Left ventricle myocardium superior (tissue), 1 donor: ENCODE measurements around the gene ENPP1. TPM values are rescaled to one million over a fixed set of nuclear protein-coding genes. Genes with fewer than 3 reads are reported as not detected.
A peak's percentile ranks its signal among the peaks of the same experiment; 100 is the strongest.

Experiments
- ATAC-seq: fragments of 200-7000 bp; cut with Tn5 transposase; one replicate; pipeline ENCODE4 v1.9.1; 2020; ENCODE audit warnings: mild to moderate bottlenecking, moderate library complexity
- DNase-seq: peaks from one replicate; pipeline ENCODE4 v3.0.0-alpha.2; 2020
- intact Hi-C: fragments of 100-400 bp; cut with micrococcal nuclease; formaldehyde crosslinking; loops from one replicate; pipeline ENCODE4 v1.11.0; 2022
- long read RNA-seq: library from polyadenylated mRNA; unstranded; transcript quantifications from one replicate; pipeline ENCODE4 v2.0.0, GENCODE V29; 2021
- total RNA-seq: library from RNA; stranded (reverse); fragmentation: NEBNext Ultra II Directional; extraction: Animal tissue kit (Norgen Biotek cat#: 25700); gene quantifications from one replicate; pipeline ENCODE4 v1.2.1, GENCODE V29; 2021
- donor health status: DM: no; HTN: yes; CAD: no; lungs with severe emphysema.

The ENPP1 gene
- total RNA-seq: 1.4 TPM
- long read RNA-seq, full-length matches to known transcripts: 2 of 3 reads
- long read RNA-seq, partial matches to known transcripts: 0 of 3 reads
- long read RNA-seq, other reads (novel, unspliced or antisense): 1 of 3 reads

DNA sequence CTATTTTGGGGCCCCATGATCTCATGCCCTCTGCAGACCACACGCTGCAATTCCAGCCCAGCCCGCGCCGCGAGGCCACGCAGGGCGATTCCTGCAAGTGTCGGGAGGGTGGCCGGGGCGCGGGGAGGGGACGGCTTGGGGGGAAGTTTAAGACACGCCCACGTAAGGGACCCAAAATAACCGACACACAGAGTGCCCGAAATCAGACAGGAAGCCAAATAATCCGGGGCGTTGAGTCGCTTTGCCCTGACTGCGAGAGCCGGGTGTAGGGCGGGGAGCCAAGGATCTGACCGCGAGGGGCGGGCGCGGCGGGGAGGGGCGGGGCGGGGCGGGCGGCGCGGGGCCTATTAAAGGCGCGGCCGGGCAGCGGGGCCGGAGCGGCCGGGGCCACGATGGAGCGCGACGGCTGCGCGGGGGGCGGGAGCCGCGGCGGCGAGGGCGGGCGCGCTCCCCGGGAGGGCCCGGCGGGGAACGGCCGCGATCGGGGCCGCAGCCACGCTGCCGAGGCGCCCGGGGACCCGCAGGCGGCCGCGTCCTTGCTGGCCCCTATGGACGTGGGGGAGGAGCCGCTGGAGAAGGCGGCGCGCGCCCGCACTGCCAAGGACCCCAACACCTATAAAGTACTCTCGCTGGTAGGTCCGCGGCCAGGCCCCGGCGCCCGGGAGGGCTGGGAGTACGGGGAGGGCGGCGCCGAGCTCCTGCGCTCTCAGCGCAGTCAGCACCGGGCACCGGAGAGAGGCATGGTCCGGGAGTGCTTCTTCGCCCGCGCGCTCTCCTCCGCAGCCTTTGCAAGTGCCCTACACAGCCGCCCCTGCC lies at the start of gene ENPP1:
Gene ENPP1, plus strand, starts transcription at position 377 of the 816 bp plus-strand sequence. Its CDS starts 16 bp downstream, at position 393.
- intact Hi-C loops: no loop called here
- ATAC-seq: peak; percentile 98

DNA sequence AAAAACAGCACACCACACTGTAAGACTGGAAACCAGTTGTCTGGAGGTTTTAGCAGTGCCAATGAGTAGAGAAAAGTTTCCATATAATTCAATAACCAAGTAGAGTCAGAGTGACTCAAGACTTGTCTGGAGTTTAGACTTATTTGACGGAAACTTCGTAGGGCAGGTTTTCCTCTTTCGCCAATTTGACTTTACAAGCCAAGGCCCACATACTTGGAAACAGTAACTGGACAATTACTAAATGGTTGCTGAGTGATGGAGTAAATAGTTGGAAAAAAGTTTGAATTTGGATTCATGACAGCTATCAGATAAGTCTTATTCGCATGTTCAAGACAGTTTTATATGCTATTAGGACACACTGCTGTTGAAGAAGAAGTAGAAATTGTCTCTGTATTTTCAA lies 48.9 kb upstream of the ENPP1 start:
- intact Hi-C loops: no loop called here
- DNase-seq (no peak), ATAC-seq (peak; percentile 23)

More for the DNA sequence above, at the start of gene ENPP1:
- DNase-seq: peak; percentile 88

DNA sequence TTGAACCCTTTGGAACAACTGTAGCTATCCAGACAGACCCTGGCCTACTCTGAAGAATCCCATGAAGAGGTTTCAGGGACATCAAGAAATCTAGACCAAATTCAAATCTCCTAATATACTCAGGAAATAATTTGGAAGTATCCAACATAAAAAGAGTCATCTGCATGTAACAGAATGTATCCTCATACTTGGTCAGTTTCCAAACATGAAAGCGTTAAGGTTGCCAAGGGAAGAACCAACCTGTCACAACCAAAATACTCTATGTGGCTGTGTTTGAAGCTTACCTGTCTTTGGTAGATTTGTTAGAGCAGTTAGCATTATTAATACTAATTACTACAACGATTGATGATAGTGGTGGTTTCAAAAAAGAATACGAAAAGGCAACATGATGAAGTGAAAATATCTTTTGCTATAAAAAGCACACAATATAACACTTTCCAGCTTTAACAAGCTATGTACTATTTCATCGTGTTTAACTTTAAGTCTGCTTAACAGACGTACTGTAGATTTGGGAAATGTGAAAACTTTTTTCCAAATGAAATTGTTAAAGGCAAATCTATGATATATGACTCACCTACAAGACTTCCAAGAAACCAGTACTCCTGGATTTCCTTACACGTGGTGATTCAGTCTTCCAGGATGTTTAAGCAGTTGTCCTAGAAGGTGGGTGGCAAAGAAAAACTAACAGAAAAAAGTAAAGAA lies 46.6 kb upstream of the ENPP1 start:
- DNase-seq: no peak
- intact Hi-C loops: no loop called here
- no peak for ATAC-seq

DNA sequence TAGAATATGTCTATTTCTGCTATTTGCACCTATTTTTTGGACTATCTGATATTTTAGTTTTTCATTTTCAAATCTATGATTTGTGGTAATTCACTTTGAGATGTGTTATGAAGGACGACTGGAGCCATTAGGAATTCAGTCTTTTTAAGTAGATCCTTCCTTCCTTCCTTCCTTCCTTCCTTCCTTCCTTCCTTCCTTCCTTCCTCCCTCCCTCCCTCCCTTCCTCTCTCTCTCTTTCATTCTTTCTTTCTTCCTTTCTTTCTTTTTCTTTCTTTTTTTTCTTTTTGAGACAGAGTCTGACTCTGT lies 46.1 kb upstream of the ENPP1 start:
- DNase-seq (no peak), ATAC-seq (no peak)
- intact Hi-C loops: no loop called here

DNA sequence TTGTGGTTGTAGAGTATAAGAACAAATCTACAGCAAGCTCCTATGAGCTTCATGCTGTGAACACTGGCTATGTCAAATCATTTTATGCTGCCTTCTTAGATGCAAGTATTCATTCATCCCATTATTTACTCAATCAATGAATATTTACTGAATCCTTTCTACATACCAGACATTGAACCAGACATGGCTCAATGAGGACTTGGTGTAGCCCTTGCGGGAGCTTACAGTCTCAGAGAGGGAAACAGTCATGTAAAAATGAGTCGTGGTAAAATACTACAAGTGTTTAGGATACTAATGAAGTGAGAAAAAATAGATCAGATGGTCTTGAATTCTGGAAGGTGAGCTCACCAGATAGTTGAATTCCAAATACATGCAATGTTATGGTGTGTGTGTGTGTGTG lies 44.8 kb upstream of the ENPP1 start:
- intact Hi-C loops: no loop called here
- ATAC-seq: no peak
- DNase-seq: no peak

DNA sequence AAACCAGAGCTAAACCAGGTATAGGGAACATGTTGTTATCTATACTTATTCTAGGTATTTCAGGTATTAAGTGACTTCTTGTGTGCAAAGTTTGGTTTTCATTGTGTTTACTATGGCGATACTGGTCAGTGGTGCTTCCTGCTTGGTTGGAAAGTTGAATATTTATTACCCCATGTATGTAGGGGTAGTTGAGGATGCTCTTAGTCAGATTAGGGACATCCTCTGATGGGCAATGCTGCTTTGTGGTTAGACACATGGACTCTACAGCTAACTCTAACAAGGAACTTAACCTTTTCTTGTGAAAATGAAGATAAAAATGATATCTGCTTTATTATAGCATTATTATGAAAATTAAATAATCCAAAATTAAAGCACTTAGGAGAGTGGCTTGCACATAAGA lies 44.1 kb upstream of the ENPP1 start:
- no peak for DNase-seq
- no peak for ATAC-seq
- intact Hi-C loops: no loop called here

DNA sequence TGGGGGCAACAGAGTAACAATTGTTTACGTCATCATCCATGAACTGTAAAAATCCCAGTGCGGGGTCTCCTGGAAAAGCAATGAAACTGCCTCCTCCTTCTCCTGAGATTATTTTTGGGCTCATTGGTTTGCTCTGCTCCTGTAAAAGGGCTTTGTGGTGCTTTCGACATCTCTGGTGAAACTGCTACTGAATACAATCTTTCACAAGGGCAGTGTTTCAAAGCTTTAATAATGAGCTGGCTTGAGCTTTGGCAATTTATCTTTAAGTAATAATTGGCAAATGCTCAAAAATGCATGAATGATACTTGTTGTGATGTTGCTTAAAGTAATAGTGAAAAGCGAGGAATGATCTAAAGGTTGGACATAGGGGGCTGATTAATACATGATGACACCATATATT lies 43.5 kb upstream of the ENPP1 start:
- ATAC-seq: no peak
- DNase-seq: no peak
- intact Hi-C loops: no loop called here

DNA sequence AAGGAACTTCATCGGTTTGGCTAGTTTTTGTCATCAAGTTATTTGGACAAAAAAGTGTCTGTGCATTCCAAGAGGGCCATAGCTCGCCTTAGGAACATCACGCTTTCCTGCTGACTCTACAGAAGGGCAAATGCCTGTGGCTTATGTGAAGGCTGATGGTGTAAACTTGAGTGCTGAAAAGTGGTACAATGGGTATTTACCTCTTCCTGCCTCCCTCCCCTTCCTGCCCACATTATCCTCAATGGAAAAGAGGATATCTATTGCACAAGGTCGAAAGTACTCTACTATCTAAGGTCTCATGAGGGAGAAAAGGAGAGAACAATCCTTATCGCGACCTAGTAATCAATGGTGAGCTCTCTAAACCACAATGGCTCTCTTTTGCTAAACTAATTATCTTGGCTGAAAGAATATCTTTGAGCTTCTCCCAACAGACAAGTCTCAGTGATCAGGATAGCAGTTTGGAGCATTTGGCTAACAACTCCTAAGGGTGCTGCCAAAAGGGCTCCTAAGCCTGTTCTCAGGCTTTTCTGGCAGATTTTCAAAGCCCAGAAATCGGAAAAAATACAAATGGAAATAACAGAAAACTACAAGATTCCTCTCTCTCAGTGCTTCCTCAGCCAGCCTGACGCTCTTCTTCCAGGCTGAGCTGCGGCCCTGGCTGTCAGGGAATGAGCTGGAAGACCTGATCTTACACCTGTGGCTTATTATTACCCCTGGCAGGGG lies 42.6 kb upstream of the ENPP1 start:
- ATAC-seq (peak; percentile 80), DNase-seq (peak; percentile 29)
- intact Hi-C loops: no loop called here

GRCh38 chr6:131765804-131766135 lies 42.0 kb upstream of the ENPP1 start:
- intact Hi-C loops: no loop called here
- no peak for DNase-seq
- ATAC-seq: no peak

GRCh38 chr6:131766631-131767030 lies 41.2 kb upstream of the ENPP1 start:
- intact Hi-C loops: no loop called here
- no peak for ATAC-seq
- no peak for DNase-seq

GRCh38 chr6:131768964-131769363 lies 38.9 kb upstream of the ENPP1 start:
- DNase-seq (no peak), ATAC-seq (no peak)
- intact Hi-C loops: no loop called here

GRCh38 chr6:131769385-131770141 lies 38.3 kb upstream of the ENPP1 start:
- ATAC-seq (no peak), DNase-seq (no peak)
- intact Hi-C loops: no loop called here

GRCh38 chr6:131770776-131771175 lies 37.0 kb upstream of the ENPP1 start:
- DNase-seq: no peak
- intact Hi-C loops: no loop called here
- ATAC-seq: no peak

- no peak for DNase-seq
- ATAC-seq: peak; percentile 85
- intact Hi-C loops: no loop called here
Observed at GRCh38 chr6:131773284-131773950, 34.4 kb upstream of the ENPP1 start.

DNA sequence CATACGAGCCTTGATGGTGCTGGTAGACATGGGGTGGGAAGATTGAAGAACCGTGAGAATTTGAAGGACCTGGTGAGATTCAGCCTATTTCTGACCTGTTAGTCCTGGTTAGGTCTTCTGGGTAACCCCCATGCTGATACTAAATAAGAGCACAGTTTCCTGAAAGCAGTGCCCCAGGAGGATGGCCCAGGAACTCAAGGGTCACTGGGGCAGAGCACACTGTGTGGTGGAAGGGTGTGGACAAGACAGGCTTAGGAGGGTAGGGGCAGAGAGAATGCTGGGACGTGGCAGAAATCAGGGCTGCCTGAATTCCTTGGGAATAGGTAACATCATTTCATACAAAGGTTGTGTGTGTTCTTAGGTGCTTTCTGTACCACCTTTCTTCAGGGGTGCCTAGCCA lies 31.9 kb upstream of the ENPP1 start:
- intact Hi-C loops: no loop called here
- ATAC-seq (no peak), DNase-seq (no peak)

GRCh38 chr6:131776985-131777384 lies 30.8 kb upstream of the ENPP1 start:
- intact Hi-C loops: no loop called here
- no peak for ATAC-seq

DNA sequence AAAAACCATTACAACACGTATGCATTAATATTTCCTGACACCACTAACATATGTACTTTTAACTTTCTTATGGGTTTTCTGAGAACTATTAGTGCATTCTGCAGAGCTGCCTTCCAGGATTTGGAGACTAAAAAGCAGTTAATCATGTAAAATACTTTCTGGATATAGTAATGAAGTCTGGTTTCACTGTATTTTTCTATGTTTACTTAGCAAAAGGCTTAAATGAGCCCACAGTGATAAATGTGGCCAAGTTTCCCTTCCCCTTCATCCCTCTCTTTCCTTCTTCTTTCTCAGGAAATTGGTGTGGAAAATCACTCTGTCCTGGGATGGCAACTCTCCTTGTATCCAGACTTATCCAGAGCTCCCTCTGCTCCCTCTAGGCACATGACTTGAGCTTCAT lies 29.7 kb upstream of the ENPP1 start:
- intact Hi-C loops: no loop called here
- ATAC-seq: no peak
- DNase-seq: no peak

More at GRCh38 chr6:131776985-131777384, 30.8 kb upstream of the ENPP1 start:
- no peak for DNase-seq

- intact Hi-C loops: no loop called here
- DNase-seq: no peak
- no peak for ATAC-seq
Observed at GRCh38 chr6:131779304-131779703, 28.5 kb upstream of the ENPP1 start.

- ATAC-seq (no peak), DNase-seq (no peak)
- intact Hi-C loops: no loop called here
Observed at GRCh38 chr6:131780600-131780999, 27.2 kb upstream of the ENPP1 start.
